Measurements from ENCODE around the gene SMYD2. TPM values are rescaled to one million over a fixed set of nuclear protein-coding genes. Genes with fewer than 3 reads are reported as not detected.
"Not testable (repeated sequence)": the region's sequence is repeated elsewhere in the genome, so short reads cannot be mapped to it uniquely, and the experiment has no call there.

Gene SMYD2
- total and polyA plus RNA-seq, 10 of the 15 experiments (the other 5 are each of a cell fraction or from before 2014, with no cell fraction given), result 8.3 to 55.7 (median 26.4) TPM

GRCh38 chr1:214272964-214273533 lies 7.9 kb upstream of the SMYD2 start (continued):
- TF ChIP-seq, protein P1, sequence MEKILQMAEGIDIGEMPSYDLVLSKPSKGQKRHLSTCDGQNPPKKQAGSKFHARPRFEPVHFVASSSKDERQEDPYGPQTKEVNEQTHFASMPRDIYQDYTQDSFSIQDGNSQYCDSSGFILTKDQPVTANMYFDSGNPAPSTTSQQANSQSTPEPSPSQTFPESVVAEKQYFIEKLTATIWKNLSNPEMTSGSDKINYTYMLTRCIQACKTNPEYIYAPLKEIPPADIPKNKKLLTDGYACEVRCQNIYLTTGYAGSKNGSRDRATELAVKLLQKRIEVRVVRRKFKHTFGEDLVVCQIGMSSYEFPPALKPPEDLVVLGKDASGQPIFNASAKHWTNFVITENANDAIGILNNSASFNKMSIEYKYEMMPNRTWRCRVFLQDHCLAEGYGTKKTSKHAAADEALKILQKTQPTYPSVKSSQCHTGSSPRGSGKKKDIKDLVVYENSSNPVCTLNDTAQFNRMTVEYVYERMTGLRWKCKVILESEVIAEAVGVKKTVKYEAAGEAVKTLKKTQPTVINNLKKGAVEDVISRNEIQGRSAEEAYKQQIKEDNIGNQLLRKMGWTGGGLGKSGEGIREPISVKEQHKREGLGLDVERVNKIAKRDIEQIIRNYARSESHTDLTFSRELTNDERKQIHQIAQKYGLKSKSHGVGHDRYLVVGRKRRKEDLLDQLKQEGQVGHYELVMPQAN (conservative IDR thresholded peaks at IDR 0.05), result no peak

- ChIA-PET SMC1A (ENCODE audit: uncharacterized antibody, unreplicated experiment) (interaction anchor here (0.9 to 3.1 kb wide), 5 partner anchors 10 to 62 kb away, joined by 3 to 11 read pairs (median 5); no protein-coding TSS in a partner anchor), CTCF (interaction anchor here (0.7 to 6.6 kb wide), 4 partner anchors 14 to 361 kb away, joined by 3 to 47 read pairs (median 9); no protein-coding TSS in a partner anchor), RAD21 (ENCODE audit: unreplicated experiment) (interaction anchor here (1.2 to 2.3 kb wide), 2 partner anchors 8 to 53 kb away, joined by 3 to 8 read pairs; no protein-coding TSS in a partner anchor)
- WGBS (ENCODE audit: insufficient coverage, insufficient replicate concordance, low lambda C conversion rate, missing lambda C conversion rate), result 65% methylated on average over 4 of the region's 4 CpGs
- intact Hi-C loops (cut with micrococcal nuclease; ENCODE audit: unreplicated experiment); H3K27ac ChIP-seq (ENCODE audit: control insufficient read depth, insufficient read depth); H3K79me2 ChIP-seq (ENCODE audit: control insufficient read depth, insufficient read depth, low read length); in situ Hi-C loops (cut with MboI); H3K9ac ChIP-seq (ENCODE audit: control insufficient read depth, insufficient read depth, low read length); FAIRE-seq; H2AFZ ChIP-seq (ENCODE audit: control insufficient read depth, low read depth, low read length); DNase-seq (ENCODE audit: low read depth, low spot score); ATAC-seq; H3K4me1 ChIP-seq (ENCODE audit: control insufficient read depth, insufficient read depth, low read length); POLR2A ChIA-PET; H4K20me1 ChIP-seq (ENCODE audit: control insufficient read depth, insufficient read depth); H3K36me3 ChIP-seq (ENCODE audit: control insufficient read depth in 2 of 2, insufficient read depth in 2 of 2, low read length in 1 of 2); BruUV-seq (replicated peaks); H3K9me3 ChIP-seq (replicated peaks; ENCODE audit: control insufficient read depth, insufficient read depth, low read length); H3K27me3 ChIP-seq (replicated peaks in 1 of 2; ENCODE audit: control insufficient read depth in 2 of 2, insufficient read depth in 2 of 2, low read length in 1 of 2); H3K4me3 ChIP-seq; H3K4me2 ChIP-seq (ENCODE audit: control insufficient read depth, insufficient read depth): not testable (repeated sequence)
- peak; percentile 52; the same call in 1 of the 2 replicates for TF ChIP-seq NFYB (IDR thresholded peaks at IDR 0.05; ENCODE audit: insufficient read depth, low read depth, low read length)
These were observed 5.3 kb upstream of the SMYD2 start for GRCh38 chr1:214275700-214276099.

Data from GM12878 (cell line).